HepG2 (cell line): Measurements from ENCODE around the gene COA3. TPM values are rescaled to one million over a fixed set of nuclear protein-coding genes. Genes with fewer than 3 reads are reported as not detected.

Source experiments
- ATAC-seq: fragments of 200-7000 bp; cut with Tn5 transposase; 3 replicates; pipeline ENCODE4 v1.9.1; 2020; ENCODE audit warnings: mild to moderate bottlenecking, moderate library complexity
- BruUV-seq: library from RNA; stranded (reverse); fragments of 400-500 nt; replicated peaks from 2 replicates; lab custom pipeline; 2021; lab: Mats Ljungman, UMichigan
- CTCF ChIA-PET: fragments of 300-600 bp; formaldehyde crosslinking; extraction: SDS; loops from one replicate; lab custom pipeline; 2021; ENCODE audit warnings: low total read pairs, inconsistent platforms, low intra/inter-chr PET ratio; lab: Yijun Ruan, JAX
- POLR2A ChIA-PET: fragments of 350-600 bp; sonication (Branson Sonifier 250); formaldehyde crosslinking; loops from one replicate; lab custom pipeline; 2020; ENCODE audit warnings: antibody characterized with exemption, inconsistent platforms; lab: Yijun Ruan, JAX
- DNase-seq: peaks from one replicate; pipeline ENCODE4 v3.0.0-alpha.2; 2015; ENCODE audit warnings: low spot score
- FAIRE-seq: peaks from 3 replicates; lab custom pipeline; 2011; peaks lifted over from hg19 to GRCh38; lab: Jason Lieb, UNC
- H2AFZ ChIP-seq: one replicate; pipeline ENCODE4 v1.6.1; 2011; ENCODE audit warnings: low read length, inconsistent platforms
- H3K27ac ChIP-seq: fragments of 300-600 bp; 3 replicates; pipeline ENCODE4 v1.8.0; 2011; ENCODE audit warnings: mixed run types, mild to moderate bottlenecking, mixed read lengths, low read length, inconsistent platforms; ENCODE audit not compliant: insufficient read depth; ENCODE audit errors: extremely low read length
- H3K27me3 ChIP-seq, 2 experiments: fragments of 200-600 bp in 1 of 2; 2 replicates in 1 of 2; 3 replicates in 1 of 2; pipeline versions ENCODE4 v1.6.0 to v1.8.0; 2011; ENCODE audit warnings: low read length in 2 of 2, mild to moderate bottlenecking in 2 of 2, moderate library complexity in 2 of 2, inconsistent platforms in 1 of 2; ENCODE audit not compliant: insufficient read depth in 2 of 2, control insufficient read depth in 1 of 2
- H3K36me3 ChIP-seq, 2 experiments: fragments of 200-600 bp in 1 of 2; replicated peaks in 1 of 2; 2 replicates in 1 of 2; 3 replicates in 1 of 2; pipeline versions ENCODE4 v1.5.1 to v1.8.0; 2011; ENCODE audit warnings: low read length in 2 of 2, inconsistent platforms in 1 of 2; ENCODE audit not compliant: insufficient read depth in 2 of 2, control insufficient read depth in 1 of 2
- H3K4me1 ChIP-seq: 2 replicates; pipeline ENCODE4 v1.5.1; 2012; ENCODE audit warnings: low read length, inconsistent platforms; ENCODE audit not compliant: insufficient read depth
- H3K4me2 ChIP-seq: 2 replicates; pipeline ENCODE4 v1.6.0; 2011; ENCODE audit warnings: low read depth, low read length, inconsistent platforms
- H3K4me3 ChIP-seq, 3 experiments: fragments of 200-600 bp in 1 of 3; sonication (generic), shearing (Covaris generic) in 1 of 3; replicated peaks in 1 of 3; 2 replicates each; pipeline ENCODE4 v1.5.1; 2011 to 2016; ENCODE audit warnings: low read length in 3 of 3, inconsistent platforms in 2 of 3, low read depth in 2 of 3, mild to moderate bottlenecking in 2 of 3, control low read depth in 1 of 3, mixed read lengths in 1 of 3; ENCODE audit not compliant: insufficient read depth in 1 of 3
- H3K79me2 ChIP-seq: one replicate; pipeline ENCODE4 v1.6.1; 2011; ENCODE audit warnings: low read length, inconsistent platforms; ENCODE audit not compliant: insufficient read depth
- H3K9ac ChIP-seq: 2 replicates; pipeline ENCODE4 v1.6.0; 2011; ENCODE audit warnings: mild to moderate bottlenecking, low read depth, low read length, inconsistent platforms; ENCODE audit not compliant: insufficient read depth
- H3K9me3 ChIP-seq: 2 replicates; pipeline ENCODE4 v1.5.1; 2012; ENCODE audit warnings: mild to moderate bottlenecking, low read length
- H4K20me1 ChIP-seq: 2 replicates; pipeline ENCODE4 v1.6.0; 2011; ENCODE audit warnings: inconsistent platforms, mild to moderate bottlenecking, low read length, moderate library complexity; ENCODE audit not compliant: insufficient read depth
- DR1 ChIP-seq: sonication (generic); formaldehyde crosslinking; IDR thresholded peaks from 2 replicates; pipeline ENCODE4 v1.8.0; 2021; ENCODE audit warnings: mild to moderate bottlenecking, missing genetic modification reagents, inconsistent platforms
- FOXK2 ChIP-seq: fragments of 450-650 bp; IDR thresholded peaks from 2 replicates; pipeline ENCODE4 v1.6.1; 2016
- GATAD1 ChIP-seq: IDR thresholded peaks from 2 replicates; pipeline ENCODE4 v1.6.1; 2016; ENCODE audit warnings: missing genetic modification reagents, missing compliant biosample characterization
- GATAD2A ChIP-seq: IDR thresholded peaks from 2 replicates; pipeline ENCODE4 v1.6.1; 2016
- HINFP ChIP-seq: sonication (generic); formaldehyde crosslinking; IDR thresholded peaks from 2 replicates; pipeline ENCODE4 v1.4.0; 2020; ENCODE audit warnings: low read depth, mild to moderate bottlenecking, missing genetic modification reagents
- HOXD1 ChIP-seq: sonication (generic); formaldehyde crosslinking; IDR thresholded peaks from 2 replicates; pipeline ENCODE4 v1.5.0; 2020; ENCODE audit warnings: missing genetic modification reagents
- KDM1A ChIP-seq: IDR thresholded peaks from 2 replicates; pipeline ENCODE4 v1.6.1; 2016; ENCODE audit warnings: missing compliant biosample characterization
- KLF6 ChIP-seq: IDR thresholded peaks from 2 replicates; pipeline ENCODE4 v1.8.0; 2016; ENCODE audit warnings: missing biosample characterization, missing genetic modification reagents
- POLR2AphosphoS2 ChIP-seq: IDR thresholded peaks from 2 replicates; pipeline ENCODE4 v1.6.1; 2011; ENCODE audit warnings: low read depth, low read length, improper control_type of control experiment
- REXO4 ChIP-seq: sonication (generic); formaldehyde crosslinking; IDR thresholded peaks from 2 replicates; pipeline ENCODE4 v1.8.0; 2022; ENCODE audit warnings: missing genetic modification reagents, mild to moderate bottlenecking, borderline replicate concordance
- TBX2 ChIP-seq: sonication (generic); formaldehyde crosslinking; IDR thresholded peaks from 2 replicates; pipeline ENCODE4 v1.5.0; 2020; ENCODE audit warnings: missing genetic modification reagents, mild to moderate bottlenecking, borderline replicate concordance
- ZNF263 ChIP-seq: sonication (generic); formaldehyde crosslinking; IDR thresholded peaks from 2 replicates; pipeline ENCODE4 v1.4.0; 2020; ENCODE audit warnings: missing genetic modification reagents
- ZNF33A ChIP-seq: sonication (generic); formaldehyde crosslinking; IDR thresholded peaks from 2 replicates; pipeline ENCODE4 v1.5.1; 2020; ENCODE audit warnings: missing genetic modification reagents, mild to moderate bottlenecking, moderate library complexity, borderline replicate concordance
- ZNF569 ChIP-seq: sonication (generic); formaldehyde crosslinking; IDR thresholded peaks from 2 replicates; pipeline ENCODE4 v1.5.0; 2020; ENCODE audit warnings: mild to moderate bottlenecking, missing genetic modification reagents, moderate library complexity, borderline replicate concordance
- ZNF770 ChIP-seq: sonication (generic); formaldehyde crosslinking; IDR thresholded peaks from 2 replicates; pipeline ENCODE4 v1.5.0; 2020; ENCODE audit warnings: mild to moderate bottlenecking, missing genetic modification reagents
- ZSCAN31 ChIP-seq: sonication (generic); formaldehyde crosslinking; IDR thresholded peaks from 2 replicates; pipeline ENCODE4 v1.5.0; 2020; ENCODE audit warnings: low read depth, mild to moderate bottlenecking, missing genetic modification reagents
- WGBS: methylation state at CpG from one replicate; pipeline ENCODE4 v1.1.6; 2017; ENCODE audit warnings: low lambda C conversion rate; 5-methylcytosine and 5-hydroxymethylcytosine counted together
- in situ Hi-C: cut with HindIII; loops from 2 replicates; pipeline ENCODE4 v1.10.0; 2017; ENCODE audit warnings: low pct_unique_long_range_greater_than_20kb; ENCODE audit not compliant: extremely low pct_ligation_motif_present
- intact Hi-C: fragments of 100-400 bp; cut with micrococcal nuclease; formaldehyde crosslinking; loops from one replicate; pipeline ENCODE4 v1.10.0; 2022; ENCODE audit not compliant: unreplicated experiment
- polyA plus RNA-seq, 8 experiments: library from polyadenylated mRNA; depleted of rRNA in 3 of 8; stranded (reverse) in 7 of 8; unstranded in 1 of 8; fragments of >200 nt; fragmentation: Illumina TruSeq in 4 of 8; extraction: Trizol in 4 of 8; gene quantifications; 2 replicates each; pipeline versions ENCODE4 v1.2.1 to v1.2.3, GENCODE V29; 2011 to 2016; ENCODE audit warnings: low read depth in 4 of 8, missing spikeins in 1 of 8, mixed read lengths in 1 of 8; ENCODE audit not compliant: insufficient read depth in 1 of 8
- total RNA-seq, 5 experiments: library from RNA; depleted of rRNA; stranded (reverse); fragments of >200 nt; fragmentation: Illumina TruSeq; extraction: Trizol; gene quantifications; 2 replicates each; pipeline ENCODE4 v1.2.3, GENCODE V29; 2016; ENCODE audit warnings: low read depth in 1 of 5

Gene COA3
- total and polyA plus RNA-seq, 2 of the 13 experiments (the other 11 are each of a cell fraction or from before 2014, with no cell fraction given): 133 to 202 TPM

DNA sequence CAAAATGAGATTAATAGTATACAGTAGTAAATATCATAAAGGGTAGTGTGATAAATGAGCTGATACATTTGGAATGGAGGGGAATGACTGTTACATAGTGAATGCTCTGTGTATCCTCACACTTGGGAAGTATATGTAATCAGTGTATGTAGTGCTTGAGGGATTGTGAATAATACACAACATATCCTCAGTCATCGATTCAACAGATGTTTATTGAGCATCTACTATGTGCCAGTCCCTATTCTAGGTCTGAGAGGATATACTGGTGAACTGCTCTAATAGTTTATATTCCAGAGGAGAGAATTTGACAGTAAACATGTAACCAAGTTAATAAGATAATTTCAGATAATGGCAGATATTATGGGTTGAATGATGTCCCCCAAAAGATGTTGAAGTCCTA lies 29.0 kb upstream of the COA3 start:
- Histone ChIP-seq H3K79me2 (peaks cover 18% of the 10 kb centered on the region), H3K4me3 (no peak overlapping the region), H3K27ac (no peak overlapping the region), H4K20me1 (no peaks in the 10 kb centered on the region), H3K4me2 (no peak overlapping the region), H3K9ac (no peak overlapping the region), H3K27me3 (peaks cover 0 to 7% of the 10 kb centered on the region in 2 experiments; a peak in 1 of 5 replicates), H3K36me3 (no peaks in the 10 kb centered on the region), H2AFZ (no peak overlapping the region), H3K4me1 (peaks cover 49% of the 10 kb centered on the region), H3K9me3 (no peaks in the 10 kb centered on the region)
- no peak for FAIRE-seq
- 48% methylated on average over 1 of the region's 1 CpG for WGBS
- ChIA-PET POLR2A (no interaction called here), CTCF (no interaction called here)
- in situ Hi-C loops: loop anchor here (10.0 kb wide), 1 partner anchor 113 kb away; no protein-coding TSS in a partner anchor
- intact Hi-C loops: no loop called here
- BruUV-seq: no TSS peak
- TF ChIP-seq REXO4 (CRISPR knock-in tag) (no peak), GATAD2A (no peak), ZSCAN31 (CRISPR knock-in tag) (no peak), ZNF569 (CRISPR knock-in tag) (no peak)
- DNase-seq: no peak
- no peak for ATAC-seq

GRCh38 chr17:42821176-42821575 lies 22.7 kb upstream of the COA3 start:
- ATAC-seq: no peak
- Histone ChIP-seq H2AFZ (no peak overlapping the region), H3K9ac (no peak overlapping the region), H3K27ac (no peak overlapping the region), H3K9me3 (no peaks in the 10 kb centered on the region), H3K36me3 (peaks cover 33 to 50% of the 10 kb centered on the region in 2 experiments), H3K4me2 (no peak overlapping the region), H3K27me3 (peaks cover 0 to 7% of the 10 kb centered on the region in 2 experiments; a peak in 1 of 5 replicates)
- in situ Hi-C loops: loop anchor here (10.0 kb wide), 1 partner anchor 106 kb away; no protein-coding TSS in a partner anchor
- BruUV-seq: no TSS peak
- WGBS: 98% methylated on average over 7 of the region's 7 CpGs
- CTCF ChIA-PET: no interaction called here
- no peak for TF ChIP-seq HINFP (CRISPR knock-in tag)
- no peak for TF ChIP-seq KLF6 (CRISPR knock-in tag)
- no peak for TF ChIP-seq DR1 (CRISPR knock-in tag)
- no peak for TF ChIP-seq ZNF263 (CRISPR knock-in tag)
- TF ChIP-seq TBX2: no peak
- TF ChIP-seq ZNF770 (CRISPR knock-in tag): no peak
- TF ChIP-seq FOXK2: no peak
- TF ChIP-seq GATAD1 (CRISPR knock-in tag): no peak
- no peak for TF ChIP-seq KDM1A (CRISPR knock-in tag)
- no peak for TF ChIP-seq HOXD1 (CRISPR knock-in tag)
- no peak for TF ChIP-seq POLR2AphosphoS2
- no peak for TF ChIP-seq ZNF33A (CRISPR knock-in tag)
- TF ChIP-seq, all 625 proteins: peak for 0
- FAIRE-seq (no peak), DNase-seq (no peak)
- intact Hi-C loops: no loop called here
- peaks cover 20% of the 10 kb centered on the region for H3K79me2 ChIP-seq
- peaks cover 40% of the 10 kb centered on the region for H3K4me1 ChIP-seq
- POLR2A ChIA-PET: interaction anchor here (1.0 to 5.6 kb wide), 5 partner anchors 12 to 73 kb away, joined by 3 to 78 read pairs (median 9); partner anchors contain the start of genes PSME3, VPS25 and WNK4
- no peak overlapping the region for H3K4me3 ChIP-seq
- no peaks in the 10 kb centered on the region for H4K20me1 ChIP-seq
